H7 (cell line): ENCODE results near the gene EGR1. TPM values are rescaled to one million over a fixed set of nuclear protein-coding genes. Genes with fewer than 3 reads are reported as not detected.

Experiments
- DNase-seq: peaks from one replicate; pipeline ENCODE4 v3.0.0; 2012
- H3K27me3 ChIP-seq: 2 replicates; pipeline ENCODE4 v1.6.0; 2011; ENCODE audit warnings: mild to moderate bottlenecking, low read length; ENCODE audit not compliant: control insufficient read depth, insufficient read depth
- H3K36me3 ChIP-seq: replicated peaks from 2 replicates; pipeline ENCODE4 v1.5.1; 2011; ENCODE audit warnings: low read length; ENCODE audit not compliant: control insufficient read depth, insufficient read depth
- H3K4me3 ChIP-seq: 2 replicates; pipeline ENCODE4 v1.5.1; 2011; ENCODE audit warnings: low read depth, mild to moderate bottlenecking, control low read depth, low read length, moderate library complexity; ENCODE audit not compliant: insufficient read depth
- total RNA-seq: library from RNA; depleted of rRNA; stranded (reverse); fragments of >200 nt; shearing (Covaris generic); gene quantifications from 2 replicates; pipeline ENCODE4 v1.2.3, GENCODE V29; 2014

EGR1 gene
- total RNA-seq, 1 experiment from 2014 or later, result 0.10 TPM

GRCh38 chr5:138445547-138446271, 19.6 kb upstream of the EGR1 start:
- no peaks in the 10 kb centered on the region for H3K36me3 ChIP-seq
- no peak overlapping the region for H3K4me3 ChIP-seq
- peaks cover 3% of the 10 kb centered on the region; the same call in 1 of the 2 replicates for H3K27me3 ChIP-seq
- DNase-seq, result peak; percentile 53

DNA sequence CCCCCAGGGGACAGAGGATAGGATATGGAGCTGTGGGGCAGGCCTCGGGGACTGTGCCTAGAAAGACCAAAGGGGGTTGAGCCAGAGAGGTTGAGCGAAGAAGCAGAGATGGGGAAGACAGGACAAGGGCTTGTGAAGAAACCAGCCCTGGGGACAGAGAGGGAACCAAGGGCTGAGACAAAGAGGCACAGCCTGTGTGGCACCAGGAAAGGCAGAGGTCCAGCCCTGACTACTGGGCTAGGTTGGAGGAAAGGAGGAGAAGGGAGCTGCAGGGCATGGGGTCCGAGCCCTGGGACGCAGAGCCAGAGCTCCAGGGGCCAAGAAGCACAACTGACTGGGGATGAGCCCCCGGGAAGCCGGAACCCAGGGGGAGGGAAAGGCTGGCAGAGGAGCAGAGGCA, 17.2 kb upstream of the EGR1 start:
- DNase-seq, result peak; percentile 29
- H3K4me3 ChIP-seq, result no peak overlapping the region
- H3K36me3 ChIP-seq, result no peaks in the 10 kb centered on the region
- peaks cover 3% of the 10 kb centered on the region; the same call in 1 of the 2 replicates for H3K27me3 ChIP-seq

DNA sequence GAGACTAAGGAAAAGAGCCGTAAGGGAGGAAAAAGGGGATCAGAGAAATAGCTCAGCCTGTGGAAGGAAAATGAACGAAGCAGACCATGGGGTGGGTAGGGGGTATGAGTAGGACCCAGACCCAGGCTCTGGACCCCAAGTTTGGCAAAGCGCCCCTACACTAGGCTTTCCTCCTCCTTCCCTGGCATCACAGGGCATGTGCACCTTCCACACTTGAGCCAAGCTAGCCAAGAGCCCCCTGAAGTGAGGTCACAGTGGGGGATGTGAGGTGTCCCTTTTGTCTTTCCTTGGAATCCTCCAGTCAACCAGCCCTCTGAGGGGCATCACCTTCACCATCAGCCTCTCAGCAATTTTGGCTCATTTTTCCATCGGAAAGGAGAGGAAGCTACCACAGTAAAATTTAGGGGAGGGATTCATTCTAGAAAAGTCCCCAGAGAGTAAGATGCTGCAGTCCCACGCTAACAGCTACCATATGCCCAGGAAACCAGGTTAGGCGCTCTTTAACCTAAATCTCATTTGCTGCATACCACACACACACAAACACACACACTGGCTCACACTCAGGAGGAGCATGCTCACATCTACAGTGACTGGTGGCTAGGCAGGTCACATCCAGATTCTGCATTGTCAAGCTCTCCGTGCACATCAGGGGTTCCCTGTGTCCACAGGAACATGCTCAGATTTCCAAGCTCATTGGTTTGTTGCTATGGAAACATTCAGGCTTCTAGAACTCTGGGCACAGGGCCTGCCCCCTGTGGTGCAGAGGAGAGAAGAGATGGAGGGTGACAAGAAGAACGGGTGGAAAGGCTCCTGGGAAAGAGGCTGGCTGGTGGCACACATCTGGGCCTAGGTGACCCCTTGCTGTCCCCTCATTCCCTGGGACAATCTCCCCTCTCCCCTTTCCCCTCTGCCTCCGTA, 16.5 kb upstream of the EGR1 start:
- H3K27me3 ChIP-seq, result peaks cover 3% of the 10 kb centered on the region; the same call in 1 of the 2 replicates
- no peak overlapping the region for H3K4me3 ChIP-seq
- DNase-seq, result peak; percentile 67
- no peaks in the 10 kb centered on the region for H3K36me3 ChIP-seq

DNA sequence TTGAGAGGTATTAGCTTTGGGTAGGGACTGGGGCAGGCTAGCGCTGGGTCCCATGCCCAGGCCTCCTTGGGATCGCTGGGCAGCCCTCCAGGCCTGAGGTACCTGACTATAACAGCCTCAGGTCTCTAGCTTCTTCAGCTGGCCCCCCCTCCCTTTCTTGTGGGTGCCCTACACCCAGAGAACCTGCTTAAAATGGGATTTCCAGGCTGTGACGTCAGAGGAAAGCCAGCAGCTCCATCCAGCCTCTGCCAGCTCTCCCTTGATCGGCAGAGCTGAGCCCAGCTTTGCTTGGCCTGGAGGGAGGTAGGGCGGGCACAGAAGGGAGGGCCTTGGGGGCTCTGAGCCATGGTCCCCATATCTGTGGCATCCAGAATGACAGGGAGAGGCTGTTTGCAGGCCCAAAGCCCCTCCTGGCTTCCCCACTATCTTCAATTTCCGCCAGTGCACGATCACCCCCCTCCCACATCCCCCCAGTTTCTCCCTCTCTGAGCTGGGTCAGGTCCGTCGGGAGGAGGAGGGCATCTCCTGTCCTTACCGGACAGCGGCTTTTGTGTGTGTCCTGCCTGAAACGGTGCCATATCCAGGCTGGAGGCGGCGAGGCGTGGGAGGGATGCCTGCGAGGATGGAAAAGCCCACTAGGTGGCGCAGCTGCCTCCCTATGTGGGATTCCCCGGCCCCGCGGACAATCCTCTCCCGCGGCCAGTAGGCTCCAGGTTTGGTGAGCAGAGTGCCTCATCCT, 15.6 kb upstream of the EGR1 start:
- Histone ChIP-seq H3K36me3 (no peaks in the 10 kb centered on the region), H3K27me3 (peaks cover 3% of the 10 kb centered on the region; the same call in 1 of the 2 replicates), H3K4me3 (no peak overlapping the region)
- peak; percentile 98 for DNase-seq

DNA sequence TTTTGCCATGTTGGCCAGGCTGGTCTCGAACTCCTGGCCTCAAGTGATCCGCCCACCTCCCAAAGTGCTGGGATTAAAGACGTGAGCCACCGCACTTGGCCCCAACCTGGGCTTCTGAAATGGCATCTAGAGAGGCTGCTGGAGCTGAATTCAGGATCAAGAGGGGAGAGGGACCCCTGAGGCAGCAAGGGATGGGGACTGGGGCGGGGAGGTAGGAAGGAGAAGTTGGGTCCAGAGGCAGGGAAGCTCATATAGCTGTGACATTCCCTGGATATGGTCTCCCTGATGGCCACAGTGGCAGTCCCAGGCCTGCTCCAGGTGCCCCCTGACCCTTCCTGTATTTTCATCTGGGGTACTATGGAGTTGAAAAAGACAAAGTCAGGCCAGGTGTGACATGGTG, 14.3 kb upstream of the EGR1 start:
- Histone ChIP-seq H3K4me3 (no peak overlapping the region), H3K36me3 (no peaks in the 10 kb centered on the region), H3K27me3 (peaks cover 3% of the 10 kb centered on the region; the same call in 1 of the 2 replicates)
- DNase-seq, result peak; percentile 39

DNA sequence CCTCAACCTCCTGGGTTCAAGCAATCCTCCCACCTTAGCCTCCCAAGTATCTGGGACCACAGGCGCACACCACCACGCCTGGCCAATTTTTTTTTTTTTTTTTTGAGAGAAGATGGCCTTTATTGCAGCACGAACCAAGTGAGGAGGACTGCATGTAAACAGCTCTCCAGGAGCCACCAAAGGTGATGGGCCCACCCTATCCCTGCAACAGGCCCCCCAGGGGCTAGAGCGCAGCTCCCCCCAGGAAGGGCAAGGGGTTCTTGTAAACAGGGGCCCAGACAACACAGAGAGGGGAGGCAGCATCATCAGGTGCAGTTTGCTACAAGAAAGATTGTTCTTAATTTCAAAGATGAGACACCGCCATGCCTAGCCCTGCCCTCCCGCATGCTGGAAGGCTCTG, 12.6 kb upstream of the EGR1 start:
- H3K36me3 ChIP-seq, result no peaks in the 10 kb centered on the region
- peak; percentile 19 for DNase-seq
- peaks cover 3% of the 10 kb centered on the region; the same call in 1 of the 2 replicates for H3K27me3 ChIP-seq
- no peak overlapping the region for H3K4me3 ChIP-seq

GRCh38 chr5:138453590-138453989, 11.7 kb upstream of the EGR1 start:
- no peaks in the 10 kb centered on the region for H3K36me3 ChIP-seq
- H3K4me3 ChIP-seq, result no peak overlapping the region
- DNase-seq, result peak; percentile 52
- H3K27me3 ChIP-seq, result peaks cover 3% of the 10 kb centered on the region; the same call in 1 of the 2 replicates

DNA sequence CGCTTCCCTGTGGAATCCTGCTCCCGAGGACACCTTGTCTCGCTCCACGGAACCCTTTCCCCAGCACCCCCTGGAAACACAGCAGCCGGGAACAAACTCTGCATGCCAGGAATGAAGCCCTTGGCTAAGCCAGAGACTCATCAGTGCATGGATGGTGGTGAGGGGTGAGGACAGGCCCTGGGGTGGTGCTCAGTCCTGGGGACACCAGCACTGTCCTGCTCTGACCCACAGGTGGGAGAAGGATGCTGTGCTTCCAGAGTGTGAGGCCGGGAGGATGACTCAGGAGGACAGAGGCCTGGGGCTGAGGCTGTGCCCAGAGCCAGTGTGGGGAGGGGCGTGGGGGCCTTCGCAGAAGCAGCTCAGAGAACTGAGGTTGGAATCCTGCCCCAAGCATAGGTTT, 11.2 kb upstream of the EGR1 start:
- Histone ChIP-seq H3K4me3 (no peak overlapping the region), H3K27me3 (peaks cover 1% of the 10 kb centered on the region; the same call in 1 of the 2 replicates), H3K36me3 (no peaks in the 10 kb centered on the region)
- peak; percentile 54 for DNase-seq

DNA sequence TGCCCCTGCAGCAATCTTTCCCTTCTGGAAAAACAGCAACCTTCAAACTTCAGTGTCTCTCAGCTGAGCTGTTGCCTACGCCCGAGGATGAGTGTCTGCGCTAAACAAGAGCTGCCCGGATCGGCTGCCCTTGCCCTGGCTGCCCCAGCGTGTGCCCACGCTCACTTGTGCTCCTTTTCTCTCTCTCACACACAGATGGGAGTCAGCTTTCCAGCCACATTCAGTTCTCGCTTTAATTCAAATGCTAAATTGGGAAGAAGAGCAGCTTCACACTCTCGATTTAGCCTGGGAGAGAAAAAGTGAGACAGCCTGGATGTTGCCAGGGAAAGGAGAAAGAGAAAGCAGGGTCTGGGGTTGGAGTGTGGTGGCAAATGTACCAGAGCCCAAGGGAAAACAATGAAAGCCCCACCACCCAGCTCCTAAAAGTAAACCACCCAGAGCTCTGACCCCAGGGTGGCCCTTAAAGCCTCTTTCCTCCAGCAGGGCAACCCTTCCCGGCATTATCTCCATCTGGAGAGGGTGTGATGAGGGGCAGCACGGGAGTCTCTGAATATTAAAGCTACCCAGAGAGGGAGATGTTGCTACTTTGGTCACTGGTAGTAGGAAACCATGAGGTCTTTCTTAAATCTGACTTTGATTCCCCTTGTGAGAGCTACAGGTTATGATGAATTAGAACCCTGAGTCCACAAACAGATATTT, 9.9 kb upstream of the EGR1 start:
- H3K4me3 ChIP-seq, result no peak overlapping the region
- DNase-seq, result peak; percentile 65
- no peaks in the 10 kb centered on the region for H3K36me3 ChIP-seq

DNA sequence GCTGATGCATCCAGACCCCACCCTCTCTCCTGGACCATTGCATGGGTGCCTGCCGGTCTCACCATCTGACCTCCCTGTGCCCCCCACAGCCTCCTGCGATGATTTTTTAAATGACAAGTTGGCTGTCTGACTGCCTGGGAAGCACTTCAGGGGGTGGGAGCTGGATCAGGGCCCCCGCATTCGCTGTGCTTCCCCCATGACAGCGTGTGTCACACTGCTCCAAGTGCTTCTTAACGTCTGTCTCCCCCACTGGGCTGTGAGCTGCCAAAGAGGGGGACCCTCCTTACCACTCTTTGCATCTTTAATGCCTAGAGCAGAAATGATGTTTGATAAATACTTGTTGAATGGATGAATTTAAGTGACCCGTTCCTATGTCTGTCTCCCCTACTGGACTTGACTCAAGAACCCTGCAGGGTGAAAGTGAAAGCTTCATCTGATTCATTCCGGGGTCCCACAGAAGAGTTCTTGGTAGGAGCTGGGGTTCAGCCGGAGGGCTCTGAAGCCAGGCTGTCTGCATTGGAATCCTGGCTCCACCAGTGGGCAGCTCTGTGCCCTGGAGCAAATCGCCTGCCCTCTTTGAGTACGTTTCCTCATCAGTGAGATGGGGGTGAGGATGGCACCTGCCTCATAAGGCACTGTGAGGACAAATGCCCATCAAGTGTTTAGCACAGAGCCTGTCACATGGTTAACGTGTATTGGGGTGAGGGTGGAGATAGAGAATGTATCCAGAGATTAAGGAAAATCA, 7.6 kb upstream of the EGR1 start:
- DNase-seq, result peak; percentile 53
- no peaks in the 10 kb centered on the region for H3K36me3 ChIP-seq
- no peaks in the 10 kb centered on the region for H3K27me3 ChIP-seq
- no peak overlapping the region for H3K4me3 ChIP-seq

More for the DNA sequence above, 9.9 kb upstream of the EGR1 start:
- no peaks in the 10 kb centered on the region for H3K27me3 ChIP-seq

- Histone ChIP-seq H3K27me3 (no peaks in the 10 kb centered on the region), H3K4me3 (no peak overlapping the region), H3K36me3 (no peaks in the 10 kb centered on the region)
- DNase-seq, result no peak
Measured at GRCh38 chr5:138458384-138458783, 6.9 kb upstream of the EGR1 start.

- peak; percentile 42 for DNase-seq
- Histone ChIP-seq H3K36me3 (no peaks in the 10 kb centered on the region), H3K4me3 (no peak overlapping the region), H3K27me3 (no peaks in the 10 kb centered on the region)
Measured at GRCh38 chr5:138458856-138459255, 6.4 kb upstream of the EGR1 start.

DNA sequence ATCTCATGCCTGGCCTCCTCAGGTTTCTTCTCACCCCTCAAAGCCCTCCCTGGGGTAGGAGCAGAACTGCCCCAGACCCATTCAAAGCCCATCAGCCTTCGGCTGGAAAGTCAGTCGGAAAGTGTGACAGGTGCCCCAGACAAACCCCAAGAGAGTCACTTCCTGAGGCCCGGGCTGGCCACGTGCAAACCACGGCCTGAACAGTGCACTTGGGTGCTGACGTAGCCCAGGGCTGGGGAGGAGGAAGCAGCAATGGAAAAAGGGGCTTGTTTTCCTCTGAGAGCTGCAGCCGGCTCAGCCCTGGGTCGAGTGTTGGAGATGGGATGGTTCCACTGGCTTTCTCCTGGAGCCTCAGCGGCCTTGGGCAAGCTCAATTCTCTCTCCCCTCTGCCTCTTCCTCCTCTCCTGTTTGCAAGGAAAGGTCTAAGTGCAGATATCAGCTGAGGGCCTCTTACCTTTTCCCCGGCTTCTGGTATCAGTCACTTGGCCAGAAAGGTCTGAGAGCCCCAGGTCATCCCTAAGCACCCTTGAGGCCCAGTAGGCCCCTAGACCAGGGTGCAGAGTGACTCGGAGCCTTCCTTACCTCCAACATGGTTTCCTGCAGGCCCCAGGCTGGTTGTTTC, 5.9 kb upstream of the EGR1 start:
- H3K4me3 ChIP-seq, result no peak overlapping the region
- H3K36me3 ChIP-seq, result no peaks in the 10 kb centered on the region
- H3K27me3 ChIP-seq, result no peaks in the 10 kb centered on the region
- DNase-seq, result no peak
